HEK293T (cell line): ENCODE results near the gene RUNX3.

Source experiments
- ARNT ChIP-seq: fragments of 450-650 bp; IDR thresholded peaks from 2 replicates; pipeline ENCODE4 v1.6.1; 2017; ENCODE audit warnings: mild to moderate bottlenecking
- BHLHE40 ChIP-seq: fragments of 450-650 bp; IDR thresholded peaks from 2 replicates; pipeline ENCODE4 v1.6.1; 2016; ENCODE audit warnings: mild to moderate bottlenecking, moderate library complexity, borderline replicate concordance
- FOXA1 ChIP-seq: fragments of 450-650 bp; IDR thresholded peaks from 2 replicates; pipeline ENCODE4 v1.6.1; 2016; ENCODE audit warnings: mild to moderate bottlenecking
- FOXM1 ChIP-seq: fragments of 450-650 bp; IDR thresholded peaks from 2 replicates; pipeline ENCODE4 v1.6.1; 2017; ENCODE audit warnings: mild to moderate bottlenecking, borderline replicate concordance
- NFRKB ChIP-seq: fragments of 450-650 bp; IDR thresholded peaks from 2 replicates; pipeline ENCODE4 v1.6.1; 2016; ENCODE audit warnings: mild to moderate bottlenecking, moderate library complexity
- PKNOX1 ChIP-seq: fragments of 450-650 bp; IDR thresholded peaks from 2 replicates; pipeline ENCODE4 v1.6.1; 2016
- SP1 ChIP-seq: fragments of 450-650 bp; IDR thresholded peaks from 2 replicates; pipeline ENCODE4 v1.6.1; 2017
- SUZ12 ChIP-seq: fragments of 450-650 bp; IDR thresholded peaks from 2 replicates; pipeline ENCODE4 v1.6.1; 2016; ENCODE audit warnings: mild to moderate bottlenecking
- TARDBP ChIP-seq: fragments of 450-650 bp; IDR thresholded peaks from 2 replicates; pipeline ENCODE4 v1.6.1; 2016

DNA sequence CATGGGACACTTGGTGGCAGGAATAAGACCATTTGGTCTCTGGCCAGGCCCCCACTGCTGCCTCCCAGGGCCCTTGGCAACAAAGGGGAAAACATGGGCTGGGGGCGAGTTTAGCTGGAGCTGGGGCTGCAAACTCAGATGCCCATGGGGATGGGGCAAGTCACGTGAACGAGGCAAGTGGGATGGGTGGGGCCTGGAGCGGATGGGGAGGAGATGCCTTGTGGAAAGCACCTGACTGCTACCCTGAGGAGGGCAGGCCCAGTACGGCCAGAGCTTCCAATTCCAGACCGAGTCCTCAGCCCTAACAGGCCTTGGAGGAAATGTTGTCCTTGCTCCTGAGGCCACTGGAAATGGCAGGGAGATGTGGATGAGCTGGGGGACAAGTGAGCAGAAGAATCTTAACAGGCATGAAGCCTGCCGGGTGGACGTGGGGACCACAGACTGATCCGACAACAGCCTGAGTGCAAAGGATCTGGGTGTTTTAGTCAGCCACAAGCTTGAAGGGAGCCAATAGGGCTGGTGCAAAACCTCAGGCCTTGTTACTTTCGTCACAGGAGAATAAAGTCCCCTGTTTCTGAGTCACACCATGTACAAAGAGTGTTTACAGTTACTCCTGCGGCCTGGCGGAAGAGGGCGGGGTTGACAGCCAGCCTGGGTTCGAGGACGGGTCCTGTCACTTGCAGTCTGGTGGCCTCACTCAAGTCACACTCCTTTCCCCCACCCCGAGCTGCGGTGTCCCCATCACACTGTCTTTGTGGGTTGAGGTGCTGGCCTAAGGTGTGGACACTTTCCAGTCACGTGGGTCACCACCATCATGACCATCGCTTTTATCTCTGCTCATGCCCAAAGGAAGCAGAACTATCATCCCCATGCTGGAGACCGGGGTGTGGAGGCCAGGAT, 19.1 kb downstream of the RUNX3 start:
- TF ChIP-seq SP1 (no peak), SUZ12 (no peak), FOXA1 (no peak), TARDBP (no peak), ARNT (no peak), NFRKB (no peak), BHLHE40 (no peak), PKNOX1 (no peak), FOXM1 (no peak)
